ENCODE data around the gene ZNF281. TPM values are rescaled to one million over a fixed set of nuclear protein-coding genes. Genes with fewer than 3 reads are reported as not detected.
A peak's percentile ranks its signal among the peaks of the same experiment; 100 is the strongest.

ZNF281 gene
- total and polyA plus RNA-seq, 9 of the 15 experiments (the other 6 are each of a cell fraction or from before 2014, with no cell fraction given): 9.6 to 24.9 (median 16.5) TPM

DNA sequence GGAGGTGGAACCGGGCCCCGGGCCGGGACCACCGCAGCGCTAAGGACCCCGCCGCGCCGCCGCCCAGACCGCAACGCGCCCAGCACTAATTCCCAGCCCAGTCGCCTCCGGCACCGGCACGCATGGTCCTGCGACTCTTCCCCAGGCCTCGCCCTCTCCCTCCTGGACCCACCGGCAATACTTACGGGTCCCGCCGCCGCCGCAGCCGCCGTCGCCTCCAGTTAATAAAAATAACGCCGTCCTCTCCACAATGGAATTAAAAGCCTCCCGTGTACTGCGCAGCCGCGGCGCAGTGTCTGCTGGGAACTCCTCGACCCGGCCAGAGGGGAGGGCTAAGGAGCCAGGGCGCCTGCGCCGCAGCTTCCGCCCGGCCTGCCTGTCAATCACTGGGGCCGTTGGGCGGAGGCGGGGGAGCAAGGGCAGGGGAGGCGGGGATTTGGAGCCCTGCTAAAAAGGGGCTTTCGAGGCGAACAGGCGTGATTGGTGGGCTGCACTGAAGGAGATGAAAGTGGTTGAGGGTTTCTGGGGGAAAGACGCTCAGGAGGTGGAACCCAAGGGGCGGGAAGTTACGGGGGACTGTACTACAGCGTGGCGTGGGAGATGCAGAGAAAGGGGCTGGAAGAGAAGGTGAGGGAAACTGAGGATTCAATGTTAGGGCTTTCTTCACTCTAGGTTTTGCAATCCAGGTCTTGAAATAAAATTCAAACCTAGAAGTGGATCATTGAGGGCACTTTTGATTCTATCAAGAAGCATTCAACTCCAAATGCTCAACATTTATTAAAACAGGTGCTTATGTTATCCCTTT, at the start of gene ZNF281 (continued):
- no peak for TF ChIP-seq ZNF785 (CRISPR knock-in tag; IDR thresholded peaks at IDR 0.05)
- 0 out of 2 replicates have a peak, but pooled peaks have one; percentile 3 for TF ChIP-seq BHLHE40 (IDR thresholded peaks at IDR 0.05; ENCODE audit: low read length)
- TF ChIP-seq NCOA2 (IDR thresholded peaks at IDR 0.05; ENCODE audit: partially characterized antibody in 2 of 2): no peak
- no peak for TF ChIP-seq ZNF253 (CRISPR knock-in tag; conservative IDR thresholded peaks at IDR 0.05)
- TF ChIP-seq ZNF780A (CRISPR knock-in tag; IDR thresholded peaks at IDR 0.05): no peak
- TF ChIP-seq GATAD2A (IDR thresholded peaks at IDR 0.05): peak; percentile 42; the same call in 1 of the 2 replicates
- peak; percentile 54; the same call in 1 of the 2 replicates for TF ChIP-seq PML (IDR thresholded peaks at IDR 0.05; ENCODE audit: low read length)
- TF ChIP-seq, protein P1, sequence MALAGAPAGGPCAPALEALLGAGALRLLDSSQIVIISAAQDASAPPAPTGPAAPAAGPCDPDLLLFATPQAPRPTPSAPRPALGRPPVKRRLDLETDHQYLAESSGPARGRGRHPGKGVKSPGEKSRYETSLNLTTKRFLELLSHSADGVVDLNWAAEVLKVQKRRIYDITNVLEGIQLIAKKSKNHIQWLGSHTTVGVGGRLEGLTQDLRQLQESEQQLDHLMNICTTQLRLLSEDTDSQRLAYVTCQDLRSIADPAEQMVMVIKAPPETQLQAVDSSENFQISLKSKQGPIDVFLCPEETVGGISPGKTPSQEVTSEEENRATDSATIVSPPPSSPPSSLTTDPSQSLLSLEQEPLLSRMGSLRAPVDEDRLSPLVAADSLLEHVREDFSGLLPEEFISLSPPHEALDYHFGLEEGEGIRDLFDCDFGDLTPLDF (CRISPR knock-in tag; IDR thresholded peaks at IDR 0.05): no peak
- no peak for TF ChIP-seq FOXJ3 (CRISPR knock-in tag; IDR thresholded peaks at IDR 0.05)
- no peak for TF ChIP-seq ZNF77 (CRISPR knock-in tag; IDR thresholded peaks at IDR 0.05)
- no peak for TF ChIP-seq MIER1 (IDR thresholded peaks at IDR 0.05; ENCODE audit: low read depth)
- TF ChIP-seq SMAD1 (IDR thresholded peaks at IDR 0.05; ENCODE audit: low read depth, low read length, partially characterized antibody): no peak
- TF ChIP-seq, protein P2, sequence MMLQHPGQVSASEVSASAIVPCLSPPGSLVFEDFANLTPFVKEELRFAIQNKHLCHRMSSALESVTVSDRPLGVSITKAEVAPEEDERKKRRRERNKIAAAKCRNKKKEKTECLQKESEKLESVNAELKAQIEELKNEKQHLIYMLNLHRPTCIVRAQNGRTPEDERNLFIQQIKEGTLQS (IDR thresholded peaks at IDR 0.05): no peak
- TF ChIP-seq, protein P2 (CRISPR knock-in tag; conservative IDR thresholded peaks at IDR 0.05): no peak; the same call in 1 of the 2 replicates
- TF ChIP-seq, protein P3, sequence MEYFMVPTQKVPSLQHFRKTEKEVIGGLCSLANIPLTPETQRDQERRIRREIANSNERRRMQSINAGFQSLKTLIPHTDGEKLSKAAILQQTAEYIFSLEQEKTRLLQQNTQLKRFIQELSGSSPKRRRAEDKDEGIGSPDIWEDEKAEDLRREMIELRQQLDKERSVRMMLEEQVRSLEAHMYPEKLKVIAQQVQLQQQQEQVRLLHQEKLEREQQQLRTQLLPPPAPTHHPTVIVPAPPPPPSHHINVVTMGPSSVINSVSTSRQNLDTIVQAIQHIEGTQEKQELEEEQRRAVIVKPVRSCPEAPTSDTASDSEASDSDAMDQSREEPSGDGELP (CRISPR knock-in tag; IDR thresholded peaks at IDR 0.05; ENCODE audit: borderline replicate concordance): peak; percentile 57; the same call in 1 of the 2 replicates
- TF ChIP-seq, protein P4, sequence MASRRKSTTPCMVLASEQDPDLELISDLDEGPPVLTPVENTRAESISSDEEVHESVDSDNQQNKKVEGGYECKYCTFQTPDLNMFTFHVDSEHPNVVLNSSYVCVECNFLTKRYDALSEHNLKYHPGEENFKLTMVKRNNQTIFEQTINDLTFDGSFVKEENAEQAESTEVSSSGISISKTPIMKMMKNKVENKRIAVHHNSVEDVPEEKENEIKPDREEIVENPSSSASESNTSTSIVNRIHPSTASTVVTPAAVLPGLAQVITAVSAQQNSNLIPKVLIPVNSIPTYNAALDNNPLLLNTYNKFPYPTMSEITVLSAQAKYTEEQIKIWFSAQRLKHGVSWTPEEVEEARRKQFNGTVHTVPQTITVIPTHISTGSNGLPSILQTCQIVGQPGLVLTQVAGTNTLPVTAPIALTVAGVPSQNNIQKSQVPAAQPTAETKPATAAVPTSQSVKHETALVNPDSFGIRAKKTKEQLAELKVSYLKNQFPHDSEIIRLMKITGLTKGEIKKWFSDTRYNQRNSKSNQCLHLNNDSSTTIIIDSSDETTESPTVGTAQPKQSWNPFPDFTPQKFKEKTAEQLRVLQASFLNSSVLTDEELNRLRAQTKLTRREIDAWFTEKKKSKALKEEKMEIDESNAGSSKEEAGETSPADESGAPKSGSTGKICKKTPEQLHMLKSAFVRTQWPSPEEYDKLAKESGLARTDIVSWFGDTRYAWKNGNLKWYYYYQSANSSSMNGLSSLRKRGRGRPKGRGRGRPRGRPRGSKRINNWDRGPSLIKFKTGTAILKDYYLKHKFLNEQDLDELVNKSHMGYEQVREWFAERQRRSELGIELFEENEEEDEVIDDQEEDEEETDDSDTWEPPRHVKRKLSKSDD (conservative IDR thresholded peaks at IDR 0.05; ENCODE audit: low read length): no peak
- no peak for TF ChIP-seq ATF1 (CRISPR knock-in tag; IDR thresholded peaks at IDR 0.05)
- TF ChIP-seq ATF1 (tag; IDR thresholded peaks at IDR 0.05): peak; percentile 29; the same call in 1 of the 2 replicates
- TF ChIP-seq, protein P5, sequence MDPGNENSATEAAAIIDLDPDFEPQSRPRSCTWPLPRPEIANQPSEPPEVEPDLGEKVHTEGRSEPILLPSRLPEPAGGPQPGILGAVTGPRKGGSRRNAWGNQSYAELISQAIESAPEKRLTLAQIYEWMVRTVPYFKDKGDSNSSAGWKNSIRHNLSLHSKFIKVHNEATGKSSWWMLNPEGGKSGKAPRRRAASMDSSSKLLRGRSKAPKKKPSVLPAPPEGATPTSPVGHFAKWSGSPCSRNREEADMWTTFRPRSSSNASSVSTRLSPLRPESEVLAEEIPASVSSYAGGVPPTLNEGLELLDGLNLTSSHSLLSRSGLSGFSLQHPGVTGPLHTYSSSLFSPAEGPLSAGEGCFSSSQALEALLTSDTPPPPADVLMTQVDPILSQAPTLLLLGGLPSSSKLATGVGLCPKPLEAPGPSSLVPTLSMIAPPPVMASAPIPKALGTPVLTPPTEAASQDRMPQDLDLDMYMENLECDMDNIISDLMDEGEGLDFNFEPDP (CRISPR knock-in tag; IDR thresholded peaks at IDR 0.05): no peak
- TF ChIP-seq MCM5 (IDR thresholded peaks at IDR 0.05; ENCODE audit: low read depth): no peak

Data from K562 (cell line).